ENCODE data around the gene GPR141.

Gene GPR141

DNA sequence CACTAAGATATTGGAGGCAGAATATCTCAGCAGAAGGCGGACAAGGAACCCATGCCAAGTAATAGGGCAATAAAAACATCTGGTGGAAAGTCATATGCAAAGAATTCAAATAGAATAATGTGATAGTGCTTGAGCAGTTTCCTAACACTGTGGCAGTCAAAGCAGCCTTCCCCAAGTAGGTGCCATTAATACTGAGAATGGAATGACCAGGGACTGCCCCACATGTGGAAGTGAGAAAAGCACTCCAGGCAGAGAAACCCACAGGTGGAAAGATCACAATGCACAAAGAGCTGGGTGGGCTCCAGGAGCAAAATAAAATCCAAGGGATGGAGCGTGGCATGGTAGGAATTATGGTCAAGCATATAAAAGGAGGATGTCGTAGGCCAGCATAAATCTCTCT, 100.4 kb downstream of the GPR141 start:
- no peak for DNase-seq (ENCODE audit: low read depth, low spot score)

- DNase-seq (ENCODE audit: low read depth, low spot score), result no peak
These were observed 103.4 kb downstream of the GPR141 start for GRCh38 chr7:37786741-37787569.
